Testis (tissue), 3 donors: ENCODE measurements around the gene ANXA2R. TPM values are rescaled to one million over a fixed set of nuclear protein-coding genes. Genes with fewer than 3 reads are reported as not detected.

Source experiments
- DNase-seq: peaks from one replicate; pipeline ENCODE4 v3.0.0-alpha.2; 2019
- H3K27ac ChIP-seq, 2 donors: fragments of 200-600 bp; sonication (generic); one replicate each; pipeline ENCODE4 v1.5.1; 2019
- H3K27me3 ChIP-seq: fragments of 200-600 bp; sonication (generic); one replicate; pipeline ENCODE4 v1.5.1; 2019
- H3K36me3 ChIP-seq: fragments of 200-600 bp; sonication (generic); one replicate; pipeline ENCODE4 v1.5.1; 2017; ENCODE audit warnings: low read depth; ENCODE audit errors: missing control alignments
- H3K4me1 ChIP-seq: fragments of 200-600 bp; sonication (generic); one replicate; pipeline ENCODE4 v1.5.1; 2019
- H3K4me3 ChIP-seq, 2 donors: fragments of 200-600 bp; sonication (generic); one replicate each; pipeline ENCODE4 v1.5.1; 2017 to 2019
- H3K9me3 ChIP-seq: fragments of 200-600 bp; sonication (generic); one replicate; pipeline ENCODE4 v1.5.1; 2017
- POLR2A ChIP-seq: fragments of 450-650 bp; IDR thresholded peaks from one replicate; pipeline ENCODE4 v1.6.1; 2017; ENCODE audit warnings: antibody characterized with exemption, mild to moderate bottlenecking, moderate library complexity
- WGBS, 2 donors: methylation state at CpG; one replicate each; pipeline ENCODE4 v1.1.5; 2018; 5-methylcytosine and 5-hydroxymethylcytosine counted together
- intact Hi-C: fragments of 100-400 bp; cut with DNase I; formaldehyde crosslinking; loops from one replicate; pipeline ENCODE4 v1.15.1; 2023; ENCODE audit warnings: low total_unique reads
- polyA plus RNA-seq: library from polyadenylated mRNA; stranded (reverse); fragments of 350-450 nt; fragmentation: Illumina TruSeq; extraction: RNeasy Lipid Tissue Mini Kit (QIAGEN cat#74804); gene quantifications from one replicate; pipeline ENCODE4 v1.2.3, GENCODE V29; 2014; ENCODE audit warnings: low read depth, low replicate concordance; ENCODE audit not compliant: insufficient read depth
- total RNA-seq, 2 donors: library from RNA; depleted of rRNA; stranded (reverse); fragments of >200 nt; gene quantifications; one replicate each; pipeline ENCODE4 v1.2.3, GENCODE V29; 2016
- TF ChIP-seq, protein P1 (sequence below), 3 experiments: fragments of 450-650 bp in 2 of 3; fragments of 200-600 bp in 1 of 3; sonication (generic) in 1 of 3; IDR thresholded peaks; one replicate each; pipeline ENCODE4 v1.5.1; 2016 to 2019; ENCODE audit warnings: antibody characterized with exemption in 3 of 3, mild to moderate bottlenecking in 2 of 3, moderate library complexity in 1 of 3

The ANXA2R gene
- total and polyA plus RNA-seq, 3 donors from 2014 or later = 1.6 to 10.2 (median 5.1) TPM

DNA sequence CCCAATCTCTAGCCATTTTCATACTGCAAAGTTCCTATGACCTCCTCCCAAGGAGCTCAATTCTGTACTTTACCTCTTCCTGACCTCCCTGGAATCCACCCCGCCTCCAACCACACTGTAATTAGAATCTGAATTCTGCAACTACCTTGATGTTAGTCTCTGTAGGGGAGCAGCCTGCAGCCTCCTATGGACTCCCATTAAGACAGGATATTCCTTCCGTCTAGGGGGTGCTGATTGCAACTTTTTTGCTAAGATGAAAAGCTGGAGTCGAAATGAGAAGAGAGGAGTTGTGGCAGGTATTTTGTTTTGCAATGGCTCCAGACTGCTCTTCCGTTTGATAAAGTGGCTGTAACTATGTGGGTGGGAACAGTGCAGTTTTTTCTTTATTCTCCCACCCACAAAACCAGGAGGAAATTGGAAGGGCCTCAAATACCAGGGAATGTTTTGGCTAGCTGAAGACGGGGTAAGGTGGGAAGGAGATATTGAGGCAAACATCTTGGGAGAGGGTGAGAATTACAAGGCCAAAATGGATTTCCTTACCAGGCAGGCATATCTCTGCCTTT lies 23.8 kb downstream of the ANXA2R start:
- 52 to 66% methylated on average over 5 of the region's 5 CpGs for WGBS, 2 donors
- H3K27me3 ChIP-seq = no peaks in the 10 kb centered on the region
- H3K36me3 ChIP-seq = no peaks in the 10 kb centered on the region
- H3K4me3 ChIP-seq = no peak overlapping the region
- H3K4me1 ChIP-seq = peaks cover 4% of the 10 kb centered on the region
- intact Hi-C loops = no loop called here
- TF ChIP-seq POLR2A = no peak
- TF ChIP-seq, protein P1, sequence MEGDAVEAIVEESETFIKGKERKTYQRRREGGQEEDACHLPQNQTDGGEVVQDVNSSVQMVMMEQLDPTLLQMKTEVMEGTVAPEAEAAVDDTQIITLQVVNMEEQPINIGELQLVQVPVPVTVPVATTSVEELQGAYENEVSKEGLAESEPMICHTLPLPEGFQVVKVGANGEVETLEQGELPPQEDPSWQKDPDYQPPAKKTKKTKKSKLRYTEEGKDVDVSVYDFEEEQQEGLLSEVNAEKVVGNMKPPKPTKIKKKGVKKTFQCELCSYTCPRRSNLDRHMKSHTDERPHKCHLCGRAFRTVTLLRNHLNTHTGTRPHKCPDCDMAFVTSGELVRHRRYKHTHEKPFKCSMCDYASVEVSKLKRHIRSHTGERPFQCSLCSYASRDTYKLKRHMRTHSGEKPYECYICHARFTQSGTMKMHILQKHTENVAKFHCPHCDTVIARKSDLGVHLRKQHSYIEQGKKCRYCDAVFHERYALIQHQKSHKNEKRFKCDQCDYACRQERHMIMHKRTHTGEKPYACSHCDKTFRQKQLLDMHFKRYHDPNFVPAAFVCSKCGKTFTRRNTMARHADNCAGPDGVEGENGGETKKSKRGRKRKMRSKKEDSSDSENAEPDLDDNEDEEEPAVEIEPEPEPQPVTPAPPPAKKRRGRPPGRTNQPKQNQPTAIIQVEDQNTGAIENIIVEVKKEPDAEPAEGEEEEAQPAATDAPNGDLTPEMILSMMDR (IDR thresholded peaks at IDR 0.05) = no peak
- H3K9me3 ChIP-seq = no peaks in the 10 kb centered on the region
- DNase-seq = no peak
- H3K27ac ChIP-seq = no peak overlapping the region

DNA sequence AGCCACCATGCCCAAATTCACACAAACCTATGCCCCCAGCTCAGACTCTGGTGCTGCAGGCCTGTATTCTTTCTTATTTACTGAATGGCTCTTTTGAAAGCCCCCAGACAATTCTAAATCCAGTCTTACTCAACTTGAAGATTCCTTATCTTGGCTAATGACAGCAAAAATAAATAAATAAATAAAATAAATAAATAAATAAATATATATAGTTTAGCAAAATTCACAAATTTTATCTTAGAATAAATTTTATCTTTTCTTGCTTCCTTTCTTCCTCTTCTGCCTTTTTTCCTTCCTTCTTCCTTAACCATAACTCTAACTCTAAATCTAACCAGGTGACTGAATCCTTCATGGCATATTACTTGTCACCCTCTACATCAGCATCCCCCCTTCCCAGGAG lies 25.6 kb downstream of the ANXA2R start:
- DNase-seq = no peak
- H3K4me3 ChIP-seq = no peak overlapping the region
- no peaks in the 10 kb centered on the region for H3K36me3 ChIP-seq
- intact Hi-C loops = no loop called here
- H3K27me3 ChIP-seq = no peaks in the 10 kb centered on the region
- TF ChIP-seq, protein P1 (IDR thresholded peaks at IDR 0.05) = no peak
- no peak for TF ChIP-seq POLR2A
- H3K27ac ChIP-seq = no peak overlapping the region
- peaks cover under 1% of the 10 kb centered on the region for H3K4me1 ChIP-seq
- no peaks in the 10 kb centered on the region for H3K9me3 ChIP-seq

- Histone ChIP-seq H3K4me3 (no peak overlapping the region), H3K9me3 (no peaks in the 10 kb centered on the region), H3K4me1 (no peaks in the 10 kb centered on the region), H3K36me3 (no peaks in the 10 kb centered on the region), H3K27ac (no peak overlapping the region), H3K27me3 (no peaks in the 10 kb centered on the region)
- intact Hi-C loops = no loop called here
- TF ChIP-seq POLR2A = no peak
- TF ChIP-seq, protein P1 (IDR thresholded peaks at IDR 0.05) = no peak
- no peak for DNase-seq
- WGBS, 2 donors = 61 to 70% methylated on average over 3 of the region's 3 CpGs
Observed at GRCh38 chr5:43010935-43011315, 29.2 kb downstream of the ANXA2R start.

DNA sequence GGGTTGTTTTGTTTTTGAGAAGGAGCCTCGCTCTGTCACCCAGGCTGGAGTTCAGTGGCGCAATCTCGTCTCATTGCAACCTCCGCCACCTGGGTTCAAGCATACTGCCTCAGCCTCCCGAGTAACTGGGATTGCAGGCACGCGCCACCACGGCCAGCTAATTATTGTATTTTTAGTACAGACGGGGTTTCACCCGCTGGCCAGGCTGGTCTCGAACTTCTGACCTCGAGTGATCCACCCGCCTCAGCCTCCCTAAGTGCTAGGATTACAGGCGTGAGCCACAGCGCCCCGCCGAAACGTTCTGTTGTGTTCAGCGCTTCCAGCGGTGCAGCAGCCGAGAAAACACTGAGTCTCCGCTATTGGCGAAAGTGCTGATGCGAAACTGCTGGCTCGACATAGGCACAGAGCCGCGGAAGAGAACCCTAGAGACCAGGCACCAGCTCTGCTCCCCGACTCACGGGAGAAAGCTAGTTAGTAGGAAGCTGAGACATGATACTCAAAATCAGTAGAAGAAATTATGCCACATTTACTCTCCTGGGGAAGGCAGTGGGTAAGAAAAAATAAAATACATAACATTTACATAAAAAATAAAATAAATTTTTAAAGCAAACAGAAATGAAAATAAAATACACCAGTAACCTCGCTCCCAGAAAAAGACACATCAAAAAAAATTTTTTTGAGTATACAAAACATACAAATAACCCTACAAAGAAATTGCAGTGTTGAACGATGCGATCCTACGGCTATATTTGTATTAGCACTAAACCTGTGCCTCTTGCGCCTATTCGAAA lies 31.6 kb downstream of the ANXA2R start:
- H3K4me1 ChIP-seq = no peaks in the 10 kb centered on the region
- H3K27me3 ChIP-seq = no peaks in the 10 kb centered on the region
- no peak for TF ChIP-seq POLR2A
- TF ChIP-seq, protein P1 (IDR thresholded peaks at IDR 0.05) = no peak
- H3K36me3 ChIP-seq = no peaks in the 10 kb centered on the region
- no peaks in the 10 kb centered on the region for H3K9me3 ChIP-seq
- DNase-seq = peak; percentile 85
- H3K4me3 ChIP-seq = peak overlapping the region; percentile 56 to 68
- intact Hi-C loops = no loop called here
- H3K27ac ChIP-seq = peak overlapping the region; percentile 75 to 84
- 11 to 16% methylated on average over 34 to 35 of the region's 35 CpGs for WGBS, 2 donors
